ENCODE data around the gene OR4D2. TPM values are rescaled to one million over a fixed set of nuclear protein-coding genes. Genes with fewer than 3 reads are reported as not detected.

OR4D2 gene
- total RNA-seq, 1 experiment from 2014 or later: not detected

GRCh38 chr17:58200024-58200633 lies 33.3 kb downstream of the OR4D2 start:
- H3K4me1 Mint-ChIP-seq (ENCODE audit: insufficient read depth, unreplicated experiment): peaks cover 6% of the 10 kb centered on the region
- DNase-seq (ENCODE audit: unreplicated experiment): peak; percentile 47
- intact Hi-C loops (cut with micrococcal nuclease): loop anchor here (1.0 kb wide), 1 partner anchor 247 kb away; no protein-coding TSS in a partner anchor
- peak; percentile 37 for TF ChIP-seq CTCF (IDR thresholded peaks at IDR 0.05; ENCODE audit: unreplicated experiment)
- BruUV-seq (replicated peaks): no TSS peak
- H3K9me3 Mint-ChIP-seq (ENCODE audit: unreplicated experiment): no peaks in the 10 kb centered on the region
- no peak overlapping the region for H3K27ac Mint-ChIP-seq (ENCODE audit: low read depth, unreplicated experiment)
- no peaks in the 10 kb centered on the region for H3K36me3 Mint-ChIP-seq (ENCODE audit: insufficient read depth, unreplicated experiment)
- ChIA-PET POLR2A (no interaction called here), CTCF (interaction anchor here (0.9 to 1.6 kb wide), 2 partner anchors 27 to 112 kb away, joined by 4 to 7 read pairs; no protein-coding TSS in a partner anchor)
- no peak overlapping the region for H3K4me3 Mint-ChIP-seq (ENCODE audit: unreplicated experiment)
- H3K27me3 Mint-ChIP-seq (ENCODE audit: insufficient read depth, unreplicated experiment): peaks cover 38% of the 10 kb centered on the region

GRCh38 chr17:58202859-58203258 lies 36.1 kb downstream of the OR4D2 start:
- no TSS peak for BruUV-seq (replicated peaks)
- no peaks in the 10 kb centered on the region for H3K36me3 Mint-ChIP-seq (ENCODE audit: insufficient read depth, unreplicated experiment)
- H3K9me3 Mint-ChIP-seq (ENCODE audit: unreplicated experiment): no peaks in the 10 kb centered on the region
- ChIA-PET POLR2A (no interaction called here), CTCF (interaction anchor here (0.6 kb wide), 1 partner anchor 53 kb away, joined by 7 read pairs; no protein-coding TSS in a partner anchor)
- H3K27ac Mint-ChIP-seq (ENCODE audit: low read depth, unreplicated experiment): no peak overlapping the region
- intact Hi-C loops (cut with micrococcal nuclease): no loop called here
- no peak overlapping the region for H3K4me3 Mint-ChIP-seq (ENCODE audit: unreplicated experiment)
- no peaks in the 10 kb centered on the region for H3K4me1 Mint-ChIP-seq (ENCODE audit: insufficient read depth, unreplicated experiment)
- TF ChIP-seq CTCF (IDR thresholded peaks at IDR 0.05; ENCODE audit: unreplicated experiment): no peak
- DNase-seq (ENCODE audit: unreplicated experiment): no peak
- peaks cover 11% of the 10 kb centered on the region for H3K27me3 Mint-ChIP-seq (ENCODE audit: insufficient read depth, unreplicated experiment)

GRCh38 chr17:58204796-58205195 lies 38.0 kb downstream of the OR4D2 start:
- Mint-ChIP-seq H3K4me1 (ENCODE audit: insufficient read depth, unreplicated experiment) (no peaks in the 10 kb centered on the region), H3K27me3 (ENCODE audit: insufficient read depth, unreplicated experiment) (no peaks in the 10 kb centered on the region), H3K4me3 (ENCODE audit: unreplicated experiment) (no peak overlapping the region), H3K27ac (ENCODE audit: low read depth, unreplicated experiment) (no peak overlapping the region), H3K9me3 (ENCODE audit: unreplicated experiment) (no peaks in the 10 kb centered on the region), H3K36me3 (ENCODE audit: insufficient read depth, unreplicated experiment) (peaks cover 14% of the 10 kb centered on the region)
- no peak for DNase-seq (ENCODE audit: unreplicated experiment)
- CTCF ChIA-PET: interaction anchor here (0.6 kb wide), 1 partner anchor 903 kb away, joined by 5 read pairs; no protein-coding TSS in a partner anchor
- no peak for TF ChIP-seq CTCF (IDR thresholded peaks at IDR 0.05; ENCODE audit: unreplicated experiment)
- POLR2A ChIA-PET: interaction anchor here (0.7 kb wide), 1 partner anchor 8 kb away, joined by 3 read pairs; no protein-coding TSS in a partner anchor
- no TSS peak for BruUV-seq (replicated peaks)
- intact Hi-C loops (cut with micrococcal nuclease): no loop called here

- Mint-ChIP-seq H3K9me3 (ENCODE audit: unreplicated experiment) (no peaks in the 10 kb centered on the region), H3K27me3 (ENCODE audit: insufficient read depth, unreplicated experiment) (no peaks in the 10 kb centered on the region), H3K27ac (ENCODE audit: low read depth, unreplicated experiment) (no peak overlapping the region), H3K4me3 (ENCODE audit: unreplicated experiment) (no peak overlapping the region), H3K4me1 (ENCODE audit: insufficient read depth, unreplicated experiment) (no peaks in the 10 kb centered on the region), H3K36me3 (ENCODE audit: insufficient read depth, unreplicated experiment) (peaks cover 17% of the 10 kb centered on the region)
- ChIA-PET POLR2A (interaction anchor here (1.1 kb wide), 1 partner anchor 13 kb away, joined by 3 read pairs; the partner anchor contains the start of gene MKS1), CTCF (interaction anchor here (0.6 kb wide), 1 partner anchor 247 kb away, joined by 3 read pairs; no protein-coding TSS in a partner anchor)
- TF ChIP-seq CTCF (IDR thresholded peaks at IDR 0.05; ENCODE audit: unreplicated experiment): no peak
- no TSS peak for BruUV-seq (replicated peaks)
- no peak for DNase-seq (ENCODE audit: unreplicated experiment)
- intact Hi-C loops (cut with micrococcal nuclease): no loop called here
These were observed 39.2 kb downstream of the OR4D2 start for GRCh38 chr17:58205936-58206335.
